K562 (cell line): ENCODE data around the gene FXYD1. TPM values are rescaled to one million over a fixed set of nuclear protein-coding genes. Genes with fewer than 3 reads are reported as not detected.

ENCODE experiments used
- BMI1 ChIP-seq: fragments of 150-350 bp; IDR thresholded peaks from 2 replicates; pipeline ENCODE4 v1.6.1; 2014; ENCODE audit warnings: low read length
- ESRRA ChIP-seq: fragments of 450-650 bp; IDR thresholded peaks from 2 replicates; pipeline ENCODE4 v1.6.1; 2014; ENCODE audit warnings: low read depth, mild to moderate bottlenecking, moderate library complexity, borderline replicate concordance
- JUND ChIP-seq, 2 experiments: IDR thresholded peaks; 2 replicates in 1 of 2; 3 replicates in 1 of 2; pipeline ENCODE4 v1.6.1; 2011; ENCODE audit warnings: borderline replicate concordance in 2 of 2, low read depth in 2 of 2, low read length in 2 of 2, improper control_type of control experiment in 1 of 2, missing biosample characterization in 1 of 2, missing genetic modification characterization in 1 of 2, missing genetic modification reagents in 1 of 2
- MBD2 ChIP-seq: sonication (generic); IDR thresholded peaks from 2 replicates; pipeline ENCODE4 v1.6.1; 2016; ENCODE audit warnings: low read depth, borderline replicate concordance
- OTX1 ChIP-seq: fragments of 450-650 bp; formaldehyde crosslinking; IDR thresholded peaks from 2 replicates; pipeline ENCODE4 v1.4.0; 2022; ENCODE audit warnings: mild to moderate bottlenecking
- RAD21 ChIP-seq, 2 experiments: fragments of 250-450 bp in 1 of 2; fragments of 450-650 bp in 1 of 2; sonication (Bioruptor Pico) in 1 of 2; formaldehyde crosslinking in 1 of 2; IDR thresholded peaks in 1 of 2; conservative IDR thresholded peaks in 1 of 2; 2 replicates each; pipeline versions ENCODE4 v1.4.0 to v1.8.0; 2020 to 2022; ENCODE audit warnings: mild to moderate bottlenecking in 2 of 2, moderate library complexity in 1 of 2
- SRSF1 ChIP-seq: fragments of 200-400 bp; formaldehyde crosslinking; IDR thresholded peaks from 2 replicates; pipeline ENCODE4 v1.6.1; 2017; ENCODE audit warnings: mild to moderate bottlenecking, low read depth, low read length, moderate library complexity
- TAF15 ChIP-seq: fragments of 200-400 bp; formaldehyde crosslinking; IDR thresholded peaks from 2 replicates; pipeline ENCODE4 v1.6.1; 2017; ENCODE audit warnings: mild to moderate bottlenecking, low read depth, low read length, moderate library complexity
- TARDBP ChIP-seq: fragments of 450-650 bp; IDR thresholded peaks from 2 replicates; pipeline ENCODE4 v1.6.1; 2016
- ZBED1 ChIP-seq: IDR thresholded peaks from 2 replicates; pipeline ENCODE4 v1.6.1; 2014
- ZBTB1 ChIP-seq: sonication (generic); formaldehyde crosslinking; IDR thresholded peaks from 2 replicates; pipeline ENCODE4 v1.8.1; 2023; ENCODE audit warnings: missing genetic modification reagents, low read depth, mild to moderate bottlenecking, borderline replicate concordance
- ZBTB17 ChIP-seq: fragments of 450-650 bp; formaldehyde crosslinking; IDR thresholded peaks from 2 replicates; pipeline ENCODE4 v1.4.0; 2020; ENCODE audit warnings: mild to moderate bottlenecking
- ZC3H4 ChIP-seq: sonication (generic); formaldehyde crosslinking; IDR thresholded peaks from 2 replicates; pipeline ENCODE4 v1.9.0; 2021; ENCODE audit warnings: missing genetic modification reagents, borderline replicate concordance
- ZC3H8 ChIP-seq: fragments of 450-650 bp; IDR thresholded peaks from 2 replicates; pipeline ENCODE4 v1.6.1; 2017
- ZFP30 ChIP-seq: fragments of 250-450 bp; sonication (Bioruptor Pico); IDR thresholded peaks from 2 replicates; pipeline ENCODE4 v1.8.0; 2022; ENCODE audit warnings: moderate library complexity, mild to moderate bottlenecking, inconsistent platforms, borderline replicate concordance
- ZNF124 ChIP-seq: sonication (generic); formaldehyde crosslinking; IDR thresholded peaks from 2 replicates; pipeline ENCODE4 v1.8.1; 2022; ENCODE audit warnings: missing genetic modification reagents
- ZNF408 ChIP-seq: fragments of 250-450 bp; sonication (Bioruptor Pico); IDR thresholded peaks from 2 replicates; pipeline ENCODE4 v1.4.0; 2020; ENCODE audit warnings: low read depth, mild to moderate bottlenecking, moderate library complexity
- ZNF431 ChIP-seq: sonication (generic); formaldehyde crosslinking; IDR thresholded peaks from 2 replicates; pipeline ENCODE4 v1.8.0; 2022; ENCODE audit warnings: mild to moderate bottlenecking, missing genetic modification reagents
- ZNF644 ChIP-seq: fragments of 200-800 bp; sonication (Bioruptor generic); IDR thresholded peaks from 2 replicates; pipeline ENCODE4 v1.6.1; 2016; ENCODE audit warnings: low read depth, missing genetic modification characterization, missing compliant biosample characterization
- polyA plus RNA-seq, 8 experiments: library from polyadenylated mRNA; depleted of rRNA in 4 of 8; stranded (reverse) in 5 of 8; unstranded in 3 of 8; fragments of >200 nt; fragmentation: Nextera tagmentation in 2 of 8; fragmentation: Illumina TruSeq in 1 of 8; extraction: Ambion mirVana in 2 of 8; extraction: Trizol in 1 of 8; gene quantifications; 2 replicates each; pipeline versions ENCODE4 v1.2.1 to v1.2.3, GENCODE V29; 2011 to 2014; ENCODE audit warnings: inconsistent platforms in 1 of 8, missing spikeins in 1 of 8
- total RNA-seq, 7 experiments: library from RNA; depleted of rRNA in 6 of 7; stranded (reverse); fragments of >200 nt in 6 of 7; fragmentation: Illumina TruSeq in 2 of 7; extraction: Trizol in 2 of 7; gene quantifications; 2 replicates each; pipeline versions ENCODE4 v1.2.1 to v1.2.3, GENCODE V29; 2011 to 2021; ENCODE audit warnings: low replicate concordance in 1 of 7
- TF ChIP-seq, protein P1 (sequence below): fragments of 450-650 bp; IDR thresholded peaks from 2 replicates; pipeline ENCODE4 v1.6.1; 2018; ENCODE audit warnings: mild to moderate bottlenecking, low read depth; ENCODE audit not compliant: partially characterized antibody
- TF ChIP-seq, protein P2 (sequence below): sonication (generic); formaldehyde crosslinking; IDR thresholded peaks from 2 replicates; pipeline ENCODE4 v1.9.0; 2022; ENCODE audit warnings: mild to moderate bottlenecking, missing genetic modification reagents
- TF ChIP-seq, protein P3 (sequence below): IDR thresholded peaks from 2 replicates; pipeline ENCODE4 v1.6.1; 2011; ENCODE audit not compliant: insufficient read length; ENCODE audit errors: extremely low read depth
- TF ChIP-seq, protein P4 (sequence below): IDR thresholded peaks from 2 replicates; pipeline ENCODE4 v1.6.1; 2014; ENCODE audit warnings: antibody characterized with exemption
- TF ChIP-seq, protein P5 (sequence below): sonication (generic); formaldehyde crosslinking; IDR thresholded peaks from 2 replicates; pipeline ENCODE4 v1.8.0; 2022; ENCODE audit warnings: mild to moderate bottlenecking, missing genetic modification reagents

Gene FXYD1
- total and polyA plus RNA-seq, 9 of the 15 experiments (the other 6 are each of a cell fraction or from before 2014, with no cell fraction given) = 0.40 to 3.2 (median 1.8) TPM; not detected in 3

DNA sequence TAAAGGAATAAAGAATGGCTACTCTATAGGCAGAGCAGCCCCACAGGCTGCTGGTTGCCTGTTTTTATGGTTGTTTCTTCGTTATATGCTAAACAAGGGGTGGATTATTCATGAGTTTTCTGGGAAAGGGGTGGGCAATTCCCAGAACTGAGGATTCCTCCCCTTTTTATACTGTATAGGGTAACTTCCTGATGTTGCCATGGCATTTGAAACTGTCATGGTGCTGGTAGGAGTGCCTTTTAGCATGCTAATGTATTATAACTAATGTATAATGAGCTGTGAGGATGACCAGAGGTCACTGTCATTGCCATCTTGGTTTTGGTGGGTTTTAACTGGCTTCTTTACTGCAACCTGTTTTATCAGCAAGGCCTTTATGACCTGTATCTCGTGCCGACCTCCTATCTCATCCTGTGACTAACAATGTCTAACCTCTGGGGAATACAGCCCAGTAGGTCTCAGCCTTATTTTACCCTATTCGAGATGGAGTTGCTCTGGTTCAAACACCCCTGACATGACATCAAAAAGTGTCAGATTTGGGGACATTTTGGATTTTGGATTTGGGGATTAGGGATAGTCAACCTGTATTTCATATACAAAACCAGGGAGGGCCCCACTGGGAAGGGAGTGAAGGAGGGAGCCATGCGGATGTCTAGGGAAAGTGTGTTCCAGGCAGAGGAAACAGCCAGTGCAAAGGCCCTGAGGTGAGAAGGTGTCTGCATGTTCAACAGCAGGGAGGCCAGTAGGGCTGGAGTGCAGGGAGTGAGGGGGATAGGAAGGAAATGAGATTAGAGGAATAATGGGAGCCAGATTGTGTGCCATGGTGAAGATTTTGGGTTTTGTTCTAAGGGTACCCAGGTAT lies 26.8 kb downstream of the FXYD1 start (continued):
- TF ChIP-seq, protein P1, sequence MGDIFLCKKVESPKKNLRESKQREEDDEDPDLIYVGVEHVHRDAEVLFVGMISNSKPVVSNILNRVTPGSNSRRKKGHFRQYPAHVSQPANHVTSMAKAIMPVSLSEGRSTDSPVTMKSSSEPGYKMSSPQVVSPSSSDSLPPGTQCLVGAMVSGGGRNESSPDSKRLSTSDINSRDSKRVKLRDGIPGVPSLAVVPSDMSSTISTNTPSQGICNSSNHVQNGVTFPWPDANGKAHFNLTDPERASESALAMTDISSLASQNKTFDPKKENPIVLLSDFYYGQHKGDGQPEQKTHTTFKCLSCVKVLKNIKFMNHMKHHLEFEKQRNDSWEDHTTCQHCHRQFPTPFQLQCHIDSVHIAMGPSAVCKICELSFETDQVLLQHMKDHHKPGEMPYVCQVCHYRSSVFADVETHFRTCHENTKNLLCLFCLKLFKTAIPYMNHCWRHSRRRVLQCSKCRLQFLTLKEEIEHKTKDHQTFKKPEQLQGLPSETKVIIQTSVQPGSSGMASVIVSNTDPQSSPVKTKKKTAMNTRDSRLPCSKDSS = no peak
- TF ChIP-seq ESRRA = no peak; the same call in 1 of the 2 replicates
- TF ChIP-seq ZBED1 = no peak
- peak; percentile 69 for TF ChIP-seq ZBTB17
- TF ChIP-seq, protein P2, sequence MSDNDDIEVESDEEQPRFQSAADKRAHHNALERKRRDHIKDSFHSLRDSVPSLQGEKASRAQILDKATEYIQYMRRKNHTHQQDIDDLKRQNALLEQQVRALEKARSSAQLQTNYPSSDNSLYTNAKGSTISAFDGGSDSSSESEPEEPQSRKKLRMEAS (CRISPR knock-in tag) = no peak
- no peak for TF ChIP-seq ZNF431
- TF ChIP-seq ZNF124 (CRISPR knock-in tag) = no peak
- no peak for TF ChIP-seq RAD21 (CRISPR knock-in tag; conservative IDR thresholded peaks at IDR 0.05 in 1 of 2, IDR thresholded peaks at IDR 0.05 in 1 of 2)
- no peak for TF ChIP-seq BMI1
- TF ChIP-seq, protein P3, sequence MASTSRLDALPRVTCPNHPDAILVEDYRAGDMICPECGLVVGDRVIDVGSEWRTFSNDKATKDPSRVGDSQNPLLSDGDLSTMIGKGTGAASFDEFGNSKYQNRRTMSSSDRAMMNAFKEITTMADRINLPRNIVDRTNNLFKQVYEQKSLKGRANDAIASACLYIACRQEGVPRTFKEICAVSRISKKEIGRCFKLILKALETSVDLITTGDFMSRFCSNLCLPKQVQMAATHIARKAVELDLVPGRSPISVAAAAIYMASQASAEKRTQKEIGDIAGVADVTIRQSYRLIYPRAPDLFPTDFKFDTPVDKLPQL = no peak
- no peak for TF ChIP-seq ZBTB1 (CRISPR knock-in tag)
- TF ChIP-seq TARDBP = no peak
- TF ChIP-seq ZC3H8 = no peak
- peak; percentile 81; the same call in 1 of the 2 replicates for TF ChIP-seq ZNF644 (tag)
- TF ChIP-seq, protein P4, sequence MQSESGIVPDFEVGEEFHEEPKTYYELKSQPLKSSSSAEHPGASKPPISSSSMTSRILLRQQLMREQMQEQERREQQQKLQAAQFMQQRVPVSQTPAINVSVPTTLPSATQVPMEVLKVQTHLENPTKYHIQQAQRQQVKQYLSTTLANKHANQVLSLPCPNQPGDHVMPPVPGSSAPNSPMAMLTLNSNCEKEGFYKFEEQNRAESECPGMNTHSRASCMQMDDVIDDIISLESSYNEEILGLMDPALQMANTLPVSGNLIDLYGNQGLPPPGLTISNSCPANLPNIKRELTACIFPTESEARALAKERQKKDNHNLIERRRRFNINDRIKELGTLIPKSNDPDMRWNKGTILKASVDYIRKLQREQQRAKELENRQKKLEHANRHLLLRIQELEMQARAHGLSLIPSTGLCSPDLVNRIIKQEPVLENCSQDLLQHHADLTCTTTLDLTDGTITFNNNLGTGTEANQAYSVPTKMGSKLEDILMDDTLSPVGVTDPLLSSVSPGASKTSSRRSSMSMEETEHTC = no peak
- TF ChIP-seq, protein P5, sequence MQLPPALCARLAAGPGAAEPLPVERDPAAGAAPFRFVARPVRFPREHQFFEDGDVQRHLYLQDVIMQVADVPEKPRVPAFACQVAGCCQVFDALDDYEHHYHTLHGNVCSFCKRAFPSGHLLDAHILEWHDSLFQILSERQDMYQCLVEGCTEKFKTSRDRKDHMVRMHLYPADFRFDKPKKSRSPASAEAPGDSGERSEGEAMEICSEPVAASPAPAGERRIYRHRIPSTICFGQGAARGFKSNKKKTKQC (CRISPR knock-in tag) = no peak
- no peak for TF ChIP-seq ZC3H4 (CRISPR knock-in tag)
- TF ChIP-seq SRSF1 = no peak
- TF ChIP-seq TAF15 = no peak
- no peak for TF ChIP-seq ZFP30 (CRISPR knock-in tag)
- TF ChIP-seq ZNF408 (CRISPR knock-in tag) = no peak
- no peak for TF ChIP-seq MBD2
- TF ChIP-seq JUND (IDR thresholded peaks at IDR 0.05; ENCODE audit: borderline replicate concordance, low read depth, low read length) = no peak
- TF ChIP-seq JUND (tag; IDR thresholded peaks at IDR 0.05; ENCODE audit: borderline replicate concordance, low read depth, low read length) = peak; percentile 44; the same call in 1 of the 3 replicates
- TF ChIP-seq OTX1 (CRISPR knock-in tag) = peak; percentile 79; the same call in 1 of the 2 replicates
